A549 (cell line): ENCODE data around the gene ZGLP1. TPM values are rescaled to one million over a fixed set of nuclear protein-coding genes. Genes with fewer than 3 reads are reported as not detected.
A peak's percentile ranks its signal among the peaks of the same experiment; 100 is the strongest.

Experiments used
- ATAC-seq, 2 experiments: fragments of 200-7000 bp in 1 of 2; fragments of >200 bp in 1 of 2; cut with Nextera tagmentation in 1 of 2; cut with Tn5 transposase in 1 of 2; 3 replicates each; pipeline versions ENCODE4 v1.8.0 to v1.9.1; 2018 to 2020; ENCODE audit warnings: mild to moderate bottlenecking in 1 of 2, moderate library complexity in 1 of 2
- CTCF ChIA-PET: fragments of 300-600 bp; sonication (Branson Sonifier 250); formaldehyde crosslinking; extraction: SDS; loops from one replicate; lab custom pipeline; 2021; ENCODE audit warnings: antibody characterized with exemption, inconsistent platforms; lab: Yijun Ruan, JAX
- POLR2A ChIA-PET: fragments of 350-600 bp; formaldehyde crosslinking; extraction: SDS; loops from one replicate; lab custom pipeline; 2021; ENCODE audit warnings: antibody characterized with exemption, inconsistent platforms; lab: Yijun Ruan, JAX
- DNase-seq, 2 experiments: peaks; one replicate each; pipeline versions ENCODE4 v3.0.0 to v3.0.0-alpha.2; 2011 to 2016; ENCODE audit warnings: low read depth in 1 of 2, low spot score in 1 of 2
- FAIRE-seq: peaks from 2 replicates; lab custom pipeline; 2011; peaks lifted over from hg19 to GRCh38; lab: Jason Lieb, UNC
- H3K27ac ChIP-seq, 2 experiments: fragments of >200 bp; sonication (Bioruptor Twin); formaldehyde crosslinking; 3 replicates each; pipeline ENCODE4 v1.5.1; 2016 to 2017
- H3K4me1 ChIP-seq: fragments of >200 bp; sonication (Bioruptor Twin); formaldehyde crosslinking; 3 replicates; pipeline ENCODE4 v1.6.1; 2016
- H3K4me2 ChIP-seq: fragments of >200 bp; sonication (Bioruptor Twin); formaldehyde crosslinking; 3 replicates; pipeline ENCODE4 v1.6.1; 2016
- H3K4me3 ChIP-seq: fragments of >200 bp; sonication (Bioruptor Twin); formaldehyde crosslinking; 3 replicates; pipeline ENCODE4 v1.5.1; 2016
- H3K9me3 ChIP-seq: fragments of >200 bp; sonication (Bioruptor Twin); formaldehyde crosslinking; 3 replicates; pipeline ENCODE4 v1.6.1; 2016
- CBX2 ChIP-seq: fragments of 200-600 bp; sonication (generic); IDR thresholded peaks from 2 replicates; pipeline ENCODE4 v1.6.1; 2016; ENCODE audit warnings: low read depth, mild to moderate bottlenecking, borderline replicate concordance
- CBX8 ChIP-seq: fragments of 200-600 bp; sonication (generic); IDR thresholded peaks from 2 replicates; pipeline ENCODE4 v1.6.1; 2016
- CEBPB ChIP-seq, 2 experiments: fragments of >200 bp in 1 of 2; sonication (Bioruptor Twin) in 1 of 2; formaldehyde crosslinking in 1 of 2; IDR thresholded peaks; 2 replicates each; pipeline ENCODE4 v1.6.1; 2012 to 2016
- CHD2 ChIP-seq: fragments of 150-350 bp; IDR thresholded peaks from 2 replicates; pipeline ENCODE4 v1.6.1; 2014; ENCODE audit warnings: low read length; ENCODE audit not compliant: partially characterized antibody
- CHD4 ChIP-seq: fragments of 200-600 bp; sonication (generic); IDR thresholded peaks from 2 replicates; pipeline ENCODE4 v1.6.1; 2016; ENCODE audit warnings: antibody characterized with exemption, mild to moderate bottlenecking, borderline replicate concordance
- EHMT2 ChIP-seq: fragments of 200-600 bp; sonication (generic); IDR thresholded peaks from 2 replicates; pipeline ENCODE4 v1.6.1; 2016; ENCODE audit warnings: antibody characterized with exemption, low read depth, mild to moderate bottlenecking, moderate library complexity
- EP300 ChIP-seq, 2 experiments: fragments of >200 bp; sonication (Bioruptor Twin); formaldehyde crosslinking; IDR thresholded peaks; 2 replicates in 1 of 2; 3 replicates in 1 of 2; pipeline ENCODE4 v1.6.1; 2016 to 2017
- FOSB ChIP-seq: fragments of 250-450 bp; sonication (Bioruptor Pico); IDR thresholded peaks from 2 replicates; pipeline ENCODE4 v1.5.0; 2020; ENCODE audit warnings: mild to moderate bottlenecking, moderate library complexity
- FOXS1 ChIP-seq: fragments of 250-450 bp; sonication (Bioruptor Pico); IDR thresholded peaks from 2 replicates; pipeline ENCODE4 v1.5.0; 2020; ENCODE audit warnings: mild to moderate bottlenecking, moderate library complexity
- GATA3 ChIP-seq: IDR thresholded peaks from 2 replicates; pipeline ENCODE4 v1.6.1; 2012; ENCODE audit warnings: borderline replicate concordance
- HDAC2 ChIP-seq: fragments of 200-600 bp; sonication (generic); IDR thresholded peaks from 2 replicates; pipeline ENCODE4 v1.6.1; 2016
- HEYL ChIP-seq: fragments of 250-450 bp; sonication (Bioruptor Pico); IDR thresholded peaks from 2 replicates; pipeline ENCODE4 v1.8.0; 2021; ENCODE audit warnings: mild to moderate bottlenecking, moderate library complexity
- HOXB5 ChIP-seq: fragments of 250-450 bp; sonication (Bioruptor Pico); IDR thresholded peaks from 2 replicates; pipeline ENCODE4 v1.5.0; 2020; ENCODE audit warnings: mild to moderate bottlenecking, moderate library complexity
- JUNB ChIP-seq: fragments of >200 bp; sonication (Bioruptor Twin); formaldehyde crosslinking; IDR thresholded peaks from 2 replicates; pipeline ENCODE4 v1.6.1; 2016
- KDM1A ChIP-seq: fragments of 200-600 bp; sonication (generic); IDR thresholded peaks from 2 replicates; pipeline ENCODE4 v1.6.1; 2016; ENCODE audit warnings: low read depth, mild to moderate bottlenecking
- MAFK ChIP-seq: fragments of 450-650 bp; IDR thresholded peaks from 2 replicates; pipeline ENCODE4 v1.6.1; 2014; ENCODE audit not compliant: partially characterized antibody
- MAZ ChIP-seq: fragments of 150-350 bp; IDR thresholded peaks from 2 replicates; pipeline ENCODE4 v1.6.1; 2014; ENCODE audit warnings: antibody characterized with exemption, low read depth, low read length, borderline replicate concordance
- MYC ChIP-seq: IDR thresholded peaks from 2 replicates; pipeline ENCODE4 v1.6.1; 2012; ENCODE audit warnings: mild to moderate bottlenecking, inconsistent platforms, low read length, improper control_type of control experiment, borderline replicate concordance
- NFE2L2 ChIP-seq: fragments of 150-350 bp; conservative IDR thresholded peaks from 2 replicates; pipeline ENCODE4 v1.6.1; 2014; ENCODE audit warnings: low read length
- NPAS2 ChIP-seq: fragments of 250-450 bp; sonication (Bioruptor Pico); IDR thresholded peaks from 2 replicates; pipeline ENCODE4 v1.8.0; 2022; ENCODE audit warnings: mild to moderate bottlenecking, moderate library complexity, borderline replicate concordance
- NR3C1 ChIP-seq: fragments of >200 bp; sonication (Bioruptor Twin); formaldehyde crosslinking; IDR thresholded peaks from 3 replicates; pipeline ENCODE4 v1.6.1; 2017
- POLR2A ChIP-seq: IDR thresholded peaks from 2 replicates; pipeline ENCODE4 v1.6.1; 2012; ENCODE audit warnings: mild to moderate bottlenecking, low read length
- POLR2AphosphoS2 ChIP-seq: conservative IDR thresholded peaks from 2 replicates; pipeline ENCODE4 v1.6.1; 2012; ENCODE audit warnings: low read length, improper control_type of control experiment, inconsistent platforms
- RAD21 ChIP-seq, 2 experiments: fragments of >200 bp in 1 of 2; sonication (Bioruptor Twin) in 1 of 2; formaldehyde crosslinking in 1 of 2; IDR thresholded peaks in 1 of 2; conservative IDR thresholded peaks in 1 of 2; 2 replicates in 1 of 2; 3 replicates in 1 of 2; pipeline ENCODE4 v1.6.1; 2012 to 2018; ENCODE audit warnings: inconsistent platforms in 1 of 2
- RCOR1 ChIP-seq: fragments of 150-350 bp; IDR thresholded peaks from 2 replicates; pipeline ENCODE4 v1.6.1; 2014; ENCODE audit warnings: antibody characterized with exemption, low read length, low read depth
- RFX5 ChIP-seq: fragments of 450-650 bp; IDR thresholded peaks from 2 replicates; pipeline ENCODE4 v1.7.1; 2014; ENCODE audit warnings: antibody characterized with exemption, mild to moderate bottlenecking, moderate library complexity
- SREBF2 ChIP-seq: fragments of 450-650 bp; IDR thresholded peaks from 2 replicates; pipeline ENCODE4 v1.6.1; 2014; ENCODE audit warnings: mild to moderate bottlenecking, moderate library complexity
- TFCP2L1 ChIP-seq: fragments of 250-450 bp; sonication (Bioruptor Pico); IDR thresholded peaks from 2 replicates; pipeline ENCODE4 v1.5.0; 2021; ENCODE audit warnings: mild to moderate bottlenecking
- TP53 ChIP-seq: fragments of 250-450 bp; sonication (Bioruptor Pico); IDR thresholded peaks from 2 replicates; pipeline ENCODE4 v1.5.0; 2021; ENCODE audit warnings: mild to moderate bottlenecking, moderate library complexity
- ZC3H11A ChIP-seq: fragments of 450-650 bp; IDR thresholded peaks from 2 replicates; pipeline ENCODE4 v1.6.1; 2014; ENCODE audit warnings: antibody characterized with exemption, mild to moderate bottlenecking
- ZFP36 ChIP-seq: fragments of 450-650 bp; IDR thresholded peaks from 2 replicates; pipeline ENCODE4 v1.6.1; 2014; ENCODE audit warnings: borderline replicate concordance; ENCODE audit not compliant: partially characterized antibody
- ZNF302 ChIP-seq: fragments of 250-450 bp; sonication (Bioruptor Pico); IDR thresholded peaks from 2 replicates; pipeline ENCODE4 v1.9.0; 2021; ENCODE audit warnings: inconsistent platforms, mild to moderate bottlenecking, moderate library complexity
- WGBS: methylation state at CpG from one replicate; pipeline ENCODE4 v1.1.6; 2017; ENCODE audit errors: missing lambda C conversion rate; 5-methylcytosine and 5-hydroxymethylcytosine counted together
- polyA plus RNA-seq, 4 experiments: library from polyadenylated mRNA; depleted of rRNA in 3 of 4; stranded (reverse); fragments of >200 nt; fragmentation: RNase III in 1 of 4; extraction: RNeasy Plus Mini Kit Qiagen cat#74134 plus additional on column Dnase treatment in 1 of 4; gene quantifications; 2 replicates in 3 of 4; 3 replicates in 1 of 4; pipeline ENCODE4 v1.2.3, GENCODE V29; 2011 to 2017
- TF ChIP-seq, protein P1 (sequence below): fragments of 150-350 bp; IDR thresholded peaks from 2 replicates; pipeline ENCODE4 v1.6.1; 2014; ENCODE audit warnings: low read depth, mild to moderate bottlenecking, low read length
- TF ChIP-seq, protein P2 (sequence below): IDR thresholded peaks from 2 replicates; pipeline ENCODE4 v1.6.1; 2012
- TF ChIP-seq, protein P3 (sequence below): IDR thresholded peaks from 2 replicates; pipeline ENCODE4 v1.6.1; 2012
- TF ChIP-seq, protein P4 (sequence below): fragments of 250-450 bp; sonication (Bioruptor Pico); IDR thresholded peaks from 2 replicates; pipeline ENCODE4 v1.5.0; 2021; ENCODE audit warnings: mild to moderate bottlenecking, moderate library complexity, borderline replicate concordance
- TF ChIP-seq, protein P5 (sequence below): fragments of >200 bp; sonication (Bioruptor Twin); formaldehyde crosslinking; IDR thresholded peaks from 2 replicates; pipeline ENCODE4 v1.6.1; 2016
- TF ChIP-seq, protein P6 (sequence below): fragments of >200 bp; sonication (Bioruptor Twin); formaldehyde crosslinking; IDR thresholded peaks from 3 replicates; pipeline ENCODE4 v1.6.1; 2016

ZGLP1 gene
- polyA plus RNA-seq, 2 of the 4 experiments (the other 2 are of a cell fraction): 0.84 to 1.9 TPM

DNA sequence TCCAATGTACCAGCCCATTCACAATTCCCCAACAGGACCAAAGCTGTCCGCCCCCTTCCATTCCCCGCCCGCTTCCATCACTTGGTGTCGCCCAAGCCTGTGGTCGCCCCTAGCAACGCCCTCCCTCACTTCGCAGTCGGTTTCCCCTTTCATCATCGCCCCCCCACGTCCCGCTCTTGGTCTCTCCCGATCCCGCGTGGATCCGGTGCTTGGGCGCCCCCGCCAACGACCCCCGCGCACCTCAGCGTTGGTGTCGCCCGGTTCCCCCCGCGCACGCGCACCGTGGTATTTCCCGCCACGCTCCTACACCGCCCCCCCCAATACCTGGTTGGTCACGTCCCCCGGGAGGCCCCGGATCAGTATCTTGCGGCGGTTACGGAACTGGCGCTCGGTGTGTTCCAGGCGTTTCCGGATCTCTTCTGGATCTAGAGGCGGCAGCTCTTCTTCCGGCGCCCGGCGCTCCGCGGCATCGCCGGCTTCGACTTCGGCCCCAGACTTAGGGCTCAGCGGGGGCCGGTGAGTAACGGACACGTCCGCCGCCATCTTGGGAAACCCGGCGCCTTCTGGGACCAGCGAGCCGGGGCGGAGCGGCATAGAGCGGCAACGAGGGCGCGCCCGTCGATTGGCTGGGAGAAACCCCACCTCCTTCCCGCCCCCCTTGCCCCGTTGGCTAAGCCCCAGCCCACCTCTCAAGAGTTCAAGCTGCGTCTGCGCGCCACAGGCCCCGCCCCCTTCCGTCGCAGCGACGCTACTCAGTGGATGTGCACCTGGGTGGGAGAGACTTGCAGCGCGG lies 23.5 kb upstream of the ZGLP1 start, which contains the start of gene RAVER1:
Gene RAVER1, minus strand, starts transcription at position 565 of the 793 bp plus-strand sequence. Its CDS starts 22 bp downstream, at position 543.
- 4% methylated on average over 4 of the region's 82 CpGs for whole genome bisulfite sequencing
- Histone ChIP-seq H3K4me2 (peak within 1 kb of the TSS; percentile 100), H3K4me1 (peaks cover 11% of the 10 kb centered on the region; the same call in 1 of the 3 replicates), H3K4me3 (peak within 1 kb of the TSS; percentile 76), H3K27ac (peak within 1 kb of the TSS; percentile 81 to 97), H3K9me3 (no peaks in the 10 kb centered on the region)
- ChIA-PET CTCF (interaction anchor here (0.8 to 2.0 kb wide), 5 partner anchors 9 to 83 kb away, joined by 3 to 9 read pairs (median 3); partner anchors contain the start of gene ICAM1), POLR2A (interaction anchor here (0.6 to 2.5 kb wide), 11 partner anchors 10 to 64 kb away, joined by 3 to 12 read pairs (median 4); partner anchors contain the start of genes ICAM5 and TYK2)
- ATAC-seq: peak; percentile 77 to 88
- peak; percentile 88 to 97 for DNase-seq
- FAIRE-seq: no peak
- TF ChIP-seq MYC (peak; percentile 15; the same call in 1 of the 2 replicates), NFE2L2 (no peak), HEYL (no peak), CBX2 (no peak), MAFK (no peak), CEBPB (IDR thresholded peaks at IDR 0.05) (no peak), RAD21 (conservative IDR thresholded peaks at IDR 0.05 in 1 of 2, IDR thresholded peaks at IDR 0.05 in 1 of 2) (no peak), FOSB (CRISPR knock-in tag) (no peak), SREBF2 (no peak), POLR2A (peak; percentile 70), NPAS2 (CRISPR knock-in tag) (no peak), RCOR1 (no peak), TP53 (CRISPR knock-in tag) (no peak), ZFP36 (no peak), MAZ (no peak), KDM1A (no peak), ZNF302 (CRISPR knock-in tag) (no peak), HDAC2 (no peak), RFX5 (no peak), EP300 (IDR thresholded peaks at IDR 0.05) (no peak), CBX8 (no peak), FOXS1 (CRISPR knock-in tag) (no peak), TFCP2L1 (CRISPR knock-in tag) (no peak), NR3C1 (no peak), POLR2AphosphoS2 (no peak), HOXB5 (no peak), ZC3H11A (no peak), EHMT2 (no peak), CHD4 (no peak), CHD2 (no peak), JUNB (no peak), GATA3 (peak; percentile 74)
- TF ChIP-seq, protein P1, sequence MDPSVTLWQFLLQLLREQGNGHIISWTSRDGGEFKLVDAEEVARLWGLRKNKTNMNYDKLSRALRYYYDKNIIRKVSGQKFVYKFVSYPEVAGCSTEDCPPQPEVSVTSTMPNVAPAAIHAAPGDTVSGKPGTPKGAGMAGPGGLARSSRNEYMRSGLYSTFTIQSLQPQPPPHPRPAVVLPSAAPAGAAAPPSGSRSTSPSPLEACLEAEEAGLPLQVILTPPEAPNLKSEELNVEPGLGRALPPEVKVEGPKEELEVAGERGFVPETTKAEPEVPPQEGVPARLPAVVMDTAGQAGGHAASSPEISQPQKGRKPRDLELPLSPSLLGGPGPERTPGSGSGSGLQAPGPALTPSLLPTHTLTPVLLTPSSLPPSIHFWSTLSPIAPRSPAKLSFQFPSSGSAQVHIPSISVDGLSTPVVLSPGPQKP: no peak
- TF ChIP-seq, protein P2, sequence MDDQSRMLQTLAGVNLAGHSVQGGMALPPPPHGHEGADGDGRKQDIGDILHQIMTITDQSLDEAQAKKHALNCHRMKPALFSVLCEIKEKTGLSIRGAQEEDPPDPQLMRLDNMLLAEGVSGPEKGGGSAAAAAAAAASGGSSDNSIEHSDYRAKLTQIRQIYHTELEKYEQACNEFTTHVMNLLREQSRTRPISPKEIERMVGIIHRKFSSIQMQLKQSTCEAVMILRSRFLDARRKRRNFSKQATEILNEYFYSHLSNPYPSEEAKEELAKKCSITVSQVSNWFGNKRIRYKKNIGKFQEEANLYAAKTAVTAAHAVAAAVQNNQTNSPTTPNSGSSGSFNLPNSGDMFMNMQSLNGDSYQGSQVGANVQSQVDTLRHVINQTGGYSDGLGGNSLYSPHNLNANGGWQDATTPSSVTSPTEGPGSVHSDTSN: no peak
- TF ChIP-seq, protein P3, sequence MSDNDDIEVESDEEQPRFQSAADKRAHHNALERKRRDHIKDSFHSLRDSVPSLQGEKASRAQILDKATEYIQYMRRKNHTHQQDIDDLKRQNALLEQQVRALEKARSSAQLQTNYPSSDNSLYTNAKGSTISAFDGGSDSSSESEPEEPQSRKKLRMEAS: peak; percentile 74
- TF ChIP-seq, protein P4, sequence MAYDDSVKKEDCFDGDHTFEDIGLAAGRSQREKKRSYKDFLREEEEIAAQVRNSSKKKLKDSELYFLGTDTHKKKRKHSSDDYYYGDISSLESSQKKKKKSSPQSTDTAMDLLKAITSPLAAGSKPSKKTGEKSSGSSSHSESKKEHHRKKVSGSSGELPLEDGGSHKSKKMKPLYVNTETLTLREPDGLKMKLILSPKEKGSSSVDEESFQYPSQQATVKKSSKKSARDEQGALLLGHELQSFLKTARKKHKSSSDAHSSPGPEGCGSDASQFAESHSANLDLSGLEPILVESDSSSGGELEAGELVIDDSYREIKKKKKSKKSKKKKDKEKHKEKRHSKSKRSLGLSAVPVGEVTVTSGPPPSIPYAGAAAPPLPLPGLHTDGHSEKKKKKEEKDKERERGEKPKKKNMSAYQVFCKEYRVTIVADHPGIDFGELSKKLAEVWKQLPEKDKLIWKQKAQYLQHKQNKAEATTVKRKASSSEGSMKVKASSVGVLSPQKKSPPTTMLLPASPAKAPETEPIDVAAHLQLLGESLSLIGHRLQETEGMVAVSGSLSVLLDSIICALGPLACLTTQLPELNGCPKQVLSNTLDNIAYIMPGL (CRISPR knock-in tag): no peak
- TF ChIP-seq, protein P5, sequence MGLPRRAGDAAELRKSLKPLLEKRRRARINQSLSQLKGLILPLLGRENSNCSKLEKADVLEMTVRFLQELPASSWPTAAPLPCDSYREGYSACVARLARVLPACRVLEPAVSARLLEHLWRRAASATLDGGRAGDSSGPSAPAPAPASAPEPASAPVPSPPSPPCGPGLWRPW: no peak
- TF ChIP-seq, protein P6, sequence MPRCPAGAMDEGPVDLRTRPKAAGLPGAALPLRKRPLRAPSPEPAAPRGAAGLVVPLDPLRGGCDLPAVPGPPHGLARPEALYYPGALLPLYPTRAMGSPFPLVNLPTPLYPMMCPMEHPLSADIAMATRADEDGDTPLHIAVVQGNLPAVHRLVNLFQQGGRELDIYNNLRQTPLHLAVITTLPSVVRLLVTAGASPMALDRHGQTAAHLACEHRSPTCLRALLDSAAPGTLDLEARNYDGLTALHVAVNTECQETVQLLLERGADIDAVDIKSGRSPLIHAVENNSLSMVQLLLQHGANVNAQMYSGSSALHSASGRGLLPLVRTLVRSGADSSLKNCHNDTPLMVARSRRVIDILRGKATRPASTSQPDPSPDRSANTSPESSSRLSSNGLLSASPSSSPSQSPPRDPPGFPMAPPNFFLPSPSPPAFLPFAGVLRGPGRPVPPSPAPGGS: peak; percentile 83; the same call in 2 of the 3 replicates
